NCI-H1694 (cell line): ENCODE results near the gene RRAS.

Source experiments
- DNase-seq: peaks from one replicate; lab custom pipeline; 2025; lab: John Stamatoyannopoulos, UW

The RRAS gene

GRCh38 chr19:49677231-49677900 is 37.4 kb upstream of the RRAS start, which contains the start of gene PRMT1:
TSS of gene PRMT1 (plus strand) at chr19:49677271. CDS start at chr19:49677281, 10 bp downstream.
- no peak for DNase-seq

GRCh38 chr19:49676784-49677230 is 36.9 kb upstream of the RRAS start:
- DNase-seq, result peak; percentile 100

- peak; percentile 94 for DNase-seq
Observed at GRCh38 chr19:49676136-49676783, 36.3 kb upstream of the RRAS start.

GRCh38 chr19:49672131-49672919 is 32.4 kb upstream of the RRAS start:
- peak; percentile 78 for DNase-seq

- no peak for DNase-seq
Observed at GRCh38 chr19:49669516-49669915, 29.6 kb upstream of the RRAS start.

GRCh38 chr19:49667473-49667872 is 27.5 kb upstream of the RRAS start:
- no peak for DNase-seq

GRCh38 chr19:49666120-49666444 is 26.1 kb upstream of the RRAS start:
- DNase-seq, result no peak

- DNase-seq, result peak; percentile 85
Observed at GRCh38 chr19:49665351-49666119, 25.6 kb upstream of the RRAS start, which contains the start of the genes BCL2L12 and IRF3. TSS of gene BCL2L12 (plus strand) at chr19:49665933. CDS start at chr19:49666693, 760 bp downstream. TSS of gene IRF3 (minus strand) at chr19:49665857. CDS start at chr19:49664838, 1,019 bp downstream.

- DNase-seq, result no peak
Observed at GRCh38 chr19:49665036-49665350, 25.1 kb upstream of the RRAS start.

- DNase-seq, result peak; percentile 46
Observed at GRCh38 chr19:49664171-49665035, 24.5 kb upstream of the RRAS start.

- no peak for DNase-seq
Observed at GRCh38 chr19:49663224-49663623, 23.3 kb upstream of the RRAS start.

- DNase-seq, result no peak
Observed at GRCh38 chr19:49662011-49662410, 22.1 kb upstream of the RRAS start.

GRCh38 chr19:49660338-49660961 is 20.5 kb upstream of the RRAS start:
- DNase-seq, result no peak

- no peak for DNase-seq
Observed at GRCh38 chr19:49658566-49659442, 18.9 kb upstream of the RRAS start.

- no peak for DNase-seq
Observed at GRCh38 chr19:49658139-49658517, 18.2 kb upstream of the RRAS start.

- DNase-seq, result no peak
Observed at GRCh38 chr19:49657493-49658138, 17.7 kb upstream of the RRAS start.

- no peak for DNase-seq
Observed at GRCh38 chr19:49656456-49657109, 16.6 kb upstream of the RRAS start.

GRCh38 chr19:49655570-49656455 is 15.9 kb upstream of the RRAS start:
- no peak for DNase-seq
